GM19238 (cell line): ENCODE results near the gene GPR158.

Experiments used
- DNase-seq: peaks from one replicate; pipeline ENCODE4 v3.0.0; 2011; ENCODE audit warnings: low spot score; ENCODE audit not compliant: insufficient read length

Gene GPR158

GRCh38 chr10:25502453-25502852 is 327.7 kb downstream of the GPR158 start:
- no peak for DNase-seq

GRCh38 chr10:25504306-25504705 is 329.5 kb downstream of the GPR158 start:
- DNase-seq = no peak

GRCh38 chr10:25504838-25505237 is 330.0 kb downstream of the GPR158 start:
- no peak for DNase-seq

GRCh38 chr10:25505466-25505865 is 330.7 kb downstream of the GPR158 start:
- DNase-seq = no peak

GRCh38 chr10:25506821-25507335 is 332.1 kb downstream of the GPR158 start:
- no peak for DNase-seq

- DNase-seq = no peak
Observed at GRCh38 chr10:25508112-25508815, 333.5 kb downstream of the GPR158 start.

- no peak for DNase-seq
Observed at GRCh38 chr10:25509151-25509550, 334.4 kb downstream of the GPR158 start.

GRCh38 chr10:25522294-25522693 is 347.5 kb downstream of the GPR158 start:
- no peak for DNase-seq

GRCh38 chr10:25522946-25523608 is 348.3 kb downstream of the GPR158 start:
- DNase-seq = no peak

- DNase-seq = no peak
Observed at GRCh38 chr10:25530306-25530705, 355.5 kb downstream of the GPR158 start.

GRCh38 chr10:25531457-25532061 is 356.8 kb downstream of the GPR158 start:
- no peak for DNase-seq

- DNase-seq = no peak
Observed at GRCh38 chr10:25532213-25532612, 357.4 kb downstream of the GPR158 start.

GRCh38 chr10:25536027-25536426 is 361.2 kb downstream of the GPR158 start:
- DNase-seq = no peak

- no peak for DNase-seq
Observed at GRCh38 chr10:25547382-25547781, 372.6 kb downstream of the GPR158 start.

GRCh38 chr10:25552283-25552919 is 377.6 kb downstream of the GPR158 start:
- no peak for DNase-seq

- DNase-seq = no peak
Observed at GRCh38 chr10:25555865-25556264, 381.1 kb downstream of the GPR158 start.

GRCh38 chr10:25556457-25556856 is 381.7 kb downstream of the GPR158 start:
- DNase-seq = no peak

GRCh38 chr10:25557136-25557535 is 382.3 kb downstream of the GPR158 start:
- DNase-seq = no peak

GRCh38 chr10:25561758-25562157 is 387.0 kb downstream of the GPR158 start:
- no peak for DNase-seq

GRCh38 chr10:25562547-25562946 is 387.7 kb downstream of the GPR158 start:
- DNase-seq = no peak

- DNase-seq = no peak
Observed at GRCh38 chr10:25564351-25564750, 389.6 kb downstream of the GPR158 start.

GRCh38 chr10:25565570-25565969 is 390.8 kb downstream of the GPR158 start:
- DNase-seq = no peak
